ENCODE data around the gene TIMM22.

GRCh38 chr17:992933-993332 is 4.0 kb upstream of the TIMM22 start:
- TF ChIP-seq CTCF (IDR thresholded peaks at IDR 0.05; ENCODE audit: insufficient read depth, low read length), result no peak
- TF ChIP-seq POLR2AphosphoS5 (IDR thresholded peaks at IDR 0.05; ENCODE audit: low read depth), result no peak
- no peak for TF ChIP-seq REST (IDR thresholded peaks at IDR 0.05; ENCODE audit: insufficient replicate concordance, low read depth)

Measured in HL-60 (cell line).